Lung microvascular endothelial cell (primary cell): ENCODE results near the gene PTMS. TPM values are rescaled to one million over a fixed set of nuclear protein-coding genes. Genes with fewer than 3 reads are reported as not detected.

Experiments
- total RNA-seq: library from RNA; depleted of rRNA; stranded (reverse); fragments of >200 nt; gene quantifications from 2 replicates; pipeline ENCODE4 v1.2.1, GENCODE V29; 2014

PTMS gene
- total RNA-seq, 1 donor from 2014 or later: 56.0 TPM

Other genes with a start within 250 kb of the PTMS start
- 3,072 and 3,739 TPM in 2 replicates for gene GAPDH, start 231.8 kb upstream of the PTMS start, total RNA-seq
- 6.3 and 8.5 TPM in 2 replicates for gene IFFO1, start 210.3 kb upstream of the PTMS start, total RNA-seq
- gene NOP2, start 198.1 kb upstream of the PTMS start, total RNA-seq: 7.4 and 11.7 TPM in 2 replicates
- 155 and 187 TPM in 2 replicates for gene CHD4, start 159.0 kb upstream of the PTMS start, total RNA-seq
- not detected in 2 replicates for gene LPAR5, start 130.4 kb upstream of the PTMS start, total RNA-seq
- 0.20 and 0.22 TPM in 2 replicates for gene ACRBP, start 118.9 kb upstream of the PTMS start, total RNA-seq
- gene ING4, start 103.2 kb upstream of the PTMS start, total RNA-seq: 34.4 and 44.0 TPM in 2 replicates
- gene ZNF384, start 77.0 kb upstream of the PTMS start, total RNA-seq: 6.3 and 8.5 TPM in 2 replicates
- gene PIANP, start 65.5 kb upstream of the PTMS start, total RNA-seq: not detected in 2 replicates
- gene COPS7A, start 42.3 kb upstream of the PTMS start, total RNA-seq: 28.3 and 43.5 TPM in 2 replicates
- 69.8 and 70.2 TPM in 2 replicates for gene MLF2, start 13.2 kb upstream of the PTMS start, total RNA-seq
- 0.20 and 0.22 TPM in 2 replicates for gene LAG3, start 6.2 kb downstream of the PTMS start, total RNA-seq
- not detected in 2 replicates for gene CD4, start 23.2 kb downstream of the PTMS start, total RNA-seq
- gene GPR162, start 55.5 kb downstream of the PTMS start, total RNA-seq: 0.20 and 0.87 TPM in 2 replicates
- 12.9 and 25.7 TPM in 2 replicates for gene P3H3, start 62.0 kb downstream of the PTMS start, total RNA-seq
- 0.22 and 0.40 TPM in 2 replicates for gene GNB3, start 74.6 kb downstream of the PTMS start, total RNA-seq
- gene CDCA3, start 84.9 kb downstream of the PTMS start, total RNA-seq: 3.4 and 8.9 TPM in 2 replicates
- 57.9 and 59.9 TPM in 2 replicates for gene USP5, start 85.8 kb downstream of the PTMS start, total RNA-seq
- 958 and 967 TPM in 2 replicates for gene TPI1, start 101.2 kb downstream of the PTMS start, total RNA-seq
- 2.2 and 4.2 TPM in 2 replicates for gene SPSB2, start 106.9 kb downstream of the PTMS start, total RNA-seq
- 1.5 and 3.4 TPM in 2 replicates for gene LRRC23, start 138.5 kb downstream of the PTMS start, total RNA-seq
- 0.99 and 1.7 TPM in 2 replicates for gene ENO2, start 148.2 kb downstream of the PTMS start, total RNA-seq
- 3.9 and 7.7 TPM in 2 replicates for gene ATN1, start 161.6 kb downstream of the PTMS start, total RNA-seq
- gene RNU7-1, start 177.5 kb downstream of the PTMS start, total RNA-seq: not detected in 2 replicates
- 130 and 240 TPM in 2 replicates for gene C12orf57, start 177.7 kb downstream of the PTMS start, total RNA-seq
- gene PTPN6, start 185.0 kb downstream of the PTMS start, total RNA-seq: 2.2 and 3.2 TPM in 2 replicates
- gene PHB2, start 204.3 kb downstream of the PTMS start, total RNA-seq: 124 and 150 TPM in 2 replicates
- gene EMG1, start 204.6 kb downstream of the PTMS start, total RNA-seq: 20.3 and 22.8 TPM in 2 replicates